T47D (cell line): Measurements from ENCODE around the gene BMP4.
A peak's percentile ranks its signal among the peaks of the same experiment; 100 is the strongest.

Source experiments
- DNase-seq, 2 experiments: peaks; one replicate each; pipeline versions ENCODE4 v3.0.0 to v3.0.0-alpha.2; 2011 to 2012; ENCODE audit warnings: low read depth in 1 of 2, low spot score in 1 of 2
- JUND ChIP-seq: IDR thresholded peaks from 2 replicates; pipeline ENCODE4 v1.6.1; 2012; ENCODE audit warnings: low read depth
- in situ Hi-C: cut with HindIII; loops from 2 replicates; pipeline ENCODE4 v1.10.0; 2016; ENCODE audit warnings: low sequenced_read_pairs, low pct_unique_long_range_greater_than_20kb

Gene BMP4

DNA sequence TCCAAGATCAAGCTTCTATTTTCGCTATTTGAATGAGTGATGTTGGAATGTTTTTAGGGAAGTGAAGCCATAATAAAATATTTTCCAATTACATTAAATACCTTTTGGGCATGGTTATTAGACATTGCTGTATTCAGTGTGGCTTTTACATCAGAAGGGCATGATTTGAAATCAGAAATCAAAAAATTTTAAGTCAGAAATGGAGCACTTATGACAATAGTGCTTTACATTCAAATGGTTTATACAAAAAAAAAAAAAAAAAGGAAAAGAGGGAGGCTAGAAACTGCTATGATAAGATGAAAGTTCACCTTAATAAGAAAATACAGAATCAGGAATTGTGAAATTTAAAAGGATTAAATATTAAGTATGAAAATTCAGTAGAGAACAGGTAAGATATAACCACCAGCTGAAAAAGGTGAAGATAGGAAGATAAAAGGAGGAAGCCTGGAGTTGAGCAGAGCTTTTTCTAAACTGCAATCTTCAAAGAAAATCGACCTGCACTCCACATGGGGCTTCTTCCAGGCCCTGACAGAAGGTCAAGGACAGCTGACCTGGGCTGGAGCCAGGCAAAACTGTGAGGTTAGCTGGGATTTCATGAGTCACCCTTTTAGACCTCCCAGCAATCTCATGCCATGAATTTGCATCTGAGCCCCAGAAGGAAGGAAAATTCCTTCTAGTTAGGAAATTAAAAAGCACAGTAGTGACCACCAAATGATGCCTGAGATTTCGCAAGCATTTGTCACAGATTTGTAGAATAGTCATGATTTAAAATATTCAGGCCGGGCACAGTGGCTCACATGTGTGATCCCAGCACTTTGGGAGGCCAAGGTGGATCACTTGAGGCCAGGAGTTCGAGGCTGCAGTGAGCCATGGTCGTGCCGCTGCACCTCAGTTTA, 23.4 kb upstream of the BMP4 start:
- in situ Hi-C loops, result no loop called here
- TF ChIP-seq JUND, result no peak
- no peak for DNase-seq

DNA sequence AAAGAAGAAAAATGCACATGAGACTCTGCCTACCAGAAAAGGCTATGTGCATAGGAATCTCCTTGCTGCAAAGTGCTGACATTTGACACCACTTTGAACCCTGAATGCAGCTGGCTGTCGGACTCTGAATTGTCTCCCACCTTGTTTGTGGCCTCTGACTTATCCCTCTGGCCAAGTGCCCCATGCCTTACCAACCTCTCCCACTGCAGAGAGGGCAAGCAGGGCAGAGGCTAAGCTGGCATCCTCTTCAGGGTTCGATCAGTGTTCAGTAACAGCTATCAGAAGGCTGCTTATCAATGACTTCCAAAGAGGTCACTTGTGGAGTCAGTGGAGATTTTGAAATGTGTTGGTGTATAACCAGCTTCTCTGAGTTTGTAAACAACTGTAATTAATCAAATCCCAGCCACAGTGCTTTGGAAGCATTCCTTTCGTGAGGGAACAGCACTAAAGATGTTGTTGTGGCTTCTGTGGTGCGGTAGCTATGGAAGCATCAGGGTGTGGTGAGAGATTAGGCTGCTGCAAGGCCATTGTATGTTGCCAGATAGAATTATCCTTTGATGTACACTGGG, 22.6 kb upstream of the BMP4 start:
- no peak for TF ChIP-seq JUND
- in situ Hi-C loops, result no loop called here
- DNase-seq, result no peak

DNA sequence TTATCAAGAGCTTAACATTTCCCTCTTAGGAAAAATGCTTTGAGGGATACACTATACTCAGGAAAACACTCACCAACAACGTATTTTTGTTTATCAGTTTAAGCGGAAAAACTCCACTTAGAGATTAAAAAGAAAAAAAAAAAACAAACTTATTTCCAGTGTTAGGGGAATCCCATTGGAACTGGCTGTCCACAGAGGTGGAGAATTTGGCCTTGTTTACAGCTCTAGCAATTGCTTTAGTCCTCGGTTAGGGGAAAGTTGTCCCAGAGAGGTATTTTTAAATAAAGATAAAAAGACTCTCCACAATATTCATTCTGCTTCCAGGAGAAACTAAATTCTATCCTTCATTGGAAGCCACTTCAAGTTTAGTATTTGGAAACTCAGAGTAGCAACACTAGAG, 21.6 kb upstream of the BMP4 start:
- TF ChIP-seq JUND, result no peak
- in situ Hi-C loops, result no loop called here
- DNase-seq, result no peak

DNA sequence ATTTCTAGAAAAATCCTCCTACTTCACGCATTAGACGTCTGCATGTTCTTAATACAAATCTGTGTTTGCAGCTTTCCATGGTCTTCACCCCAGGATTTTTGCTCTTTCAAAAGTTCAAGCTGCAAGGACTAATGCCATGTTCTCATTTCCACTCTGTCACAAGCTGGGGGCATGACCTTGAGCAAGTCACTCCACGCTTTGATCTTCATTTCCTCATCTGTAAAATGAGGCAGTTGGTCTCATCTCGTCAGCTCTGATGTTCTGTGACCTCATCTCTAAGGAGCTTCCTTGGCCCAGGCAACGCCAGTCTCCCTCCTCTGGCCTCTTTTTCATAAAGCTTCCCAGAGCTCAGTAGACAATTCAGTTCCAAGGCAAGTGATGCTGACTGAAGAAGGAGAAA, 18.8 kb upstream of the BMP4 start:
- no peak for DNase-seq
- in situ Hi-C loops, result no loop called here
- TF ChIP-seq JUND, result no peak

DNA sequence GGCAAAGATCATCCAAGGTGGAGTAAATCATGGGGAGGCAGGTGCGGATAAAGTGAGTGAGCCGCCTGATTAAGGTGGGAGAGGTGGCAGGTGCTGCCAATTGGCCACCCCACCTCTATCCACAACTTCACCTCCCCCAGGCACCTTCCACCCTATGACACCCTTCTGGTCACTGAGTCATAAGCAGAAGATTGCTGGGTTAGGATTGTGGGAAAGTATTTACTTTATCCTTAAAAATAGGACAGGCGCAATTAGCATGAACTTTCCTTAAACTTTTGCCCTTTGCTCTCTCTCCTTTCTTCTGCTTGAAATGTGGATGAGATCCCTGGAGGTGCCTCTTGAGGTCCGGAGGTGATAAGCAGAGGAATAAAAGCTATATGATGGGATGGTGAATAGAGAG, 14.9 kb upstream of the BMP4 start:
- DNase-seq, result no peak
- no peak for TF ChIP-seq JUND
- in situ Hi-C loops, result no loop called here

DNA sequence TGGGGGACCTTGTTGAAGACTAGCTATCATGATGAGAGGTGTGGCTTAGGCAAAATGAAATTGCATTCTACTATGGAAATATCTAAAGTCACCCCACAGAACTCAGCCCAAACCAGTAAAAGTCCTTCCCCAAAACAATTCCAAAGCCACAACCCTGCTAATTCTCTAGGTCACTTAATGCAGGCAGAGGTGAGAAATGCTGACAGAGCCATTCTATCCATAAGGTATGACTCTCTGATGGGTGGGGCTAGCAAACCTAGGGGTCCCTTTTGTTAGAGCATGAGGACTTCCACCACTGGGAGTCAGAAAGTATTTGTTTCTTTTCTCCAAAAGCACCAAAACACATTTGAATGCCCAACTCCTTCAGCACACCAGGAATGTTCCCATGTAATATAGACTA, 12.7 kb upstream of the BMP4 start:
- in situ Hi-C loops, result no loop called here
- no peak for DNase-seq
- TF ChIP-seq JUND, result no peak

DNA sequence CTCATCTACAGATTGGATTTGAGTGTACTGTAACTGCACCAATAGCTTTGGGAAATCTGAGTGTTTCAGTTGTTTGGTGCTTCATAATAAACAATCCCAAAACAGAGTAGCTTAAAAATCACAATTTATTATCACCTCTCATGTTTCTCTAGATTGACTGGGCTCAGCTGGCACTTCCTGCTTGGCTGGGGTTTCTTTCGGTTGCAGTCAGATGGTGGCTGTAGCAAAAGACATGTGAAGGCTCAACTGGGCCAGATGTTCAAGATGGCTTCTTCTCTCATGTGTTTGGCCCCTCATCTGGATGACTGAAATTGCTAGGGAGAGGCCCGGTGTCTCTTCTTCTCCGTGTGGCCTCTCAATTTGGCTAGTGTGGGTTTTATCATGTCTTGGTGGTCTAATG, 12.1 kb upstream of the BMP4 start:
- TF ChIP-seq JUND, result no peak
- DNase-seq, result no peak
- in situ Hi-C loops, result no loop called here

DNA sequence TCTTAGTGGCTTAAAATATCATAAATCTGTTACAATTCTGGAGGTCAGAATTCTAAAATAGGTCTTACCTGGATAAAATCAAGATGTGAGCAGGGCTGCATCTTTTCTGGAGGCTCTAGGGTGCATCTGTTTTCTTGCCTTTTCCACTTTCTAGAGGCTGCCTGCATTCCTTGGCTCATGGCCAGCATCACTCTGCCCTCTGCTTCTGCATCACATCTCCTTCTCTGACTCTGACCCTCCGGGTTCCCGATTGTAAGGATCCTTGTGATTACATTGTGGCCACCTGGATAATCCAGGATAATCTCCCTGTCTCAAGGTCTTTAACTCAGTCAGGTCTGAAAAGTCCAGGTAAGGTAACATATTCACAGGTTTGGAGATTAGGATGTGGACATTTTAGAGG, 11.0 kb upstream of the BMP4 start:
- in situ Hi-C loops, result no loop called here
- peak in 1 of 2 experiments; percentile 18 for DNase-seq
- TF ChIP-seq JUND, result no peak

DNA sequence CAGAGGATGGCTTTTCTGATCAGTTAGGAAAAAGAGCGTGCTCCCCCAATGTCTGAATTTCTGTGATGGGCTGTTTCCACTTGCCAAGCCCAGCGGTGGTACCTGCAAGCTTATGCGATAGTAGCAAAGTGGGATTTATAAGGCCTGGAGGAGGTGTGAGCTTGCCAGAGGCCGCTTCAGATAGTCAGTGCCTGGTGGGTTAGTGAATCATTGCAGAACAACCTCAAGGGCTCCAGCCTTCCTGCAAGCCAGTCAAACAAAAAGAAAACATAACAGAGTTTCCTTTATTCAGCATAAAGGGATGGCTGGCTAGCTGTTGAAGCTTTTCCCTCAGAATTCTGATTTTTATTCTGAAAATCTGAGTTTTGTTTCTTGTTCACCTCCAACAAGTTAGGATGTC, 7.6 kb upstream of the BMP4 start:
- in situ Hi-C loops, result no loop called here
- no peak for DNase-seq
- TF ChIP-seq JUND, result no peak

DNA sequence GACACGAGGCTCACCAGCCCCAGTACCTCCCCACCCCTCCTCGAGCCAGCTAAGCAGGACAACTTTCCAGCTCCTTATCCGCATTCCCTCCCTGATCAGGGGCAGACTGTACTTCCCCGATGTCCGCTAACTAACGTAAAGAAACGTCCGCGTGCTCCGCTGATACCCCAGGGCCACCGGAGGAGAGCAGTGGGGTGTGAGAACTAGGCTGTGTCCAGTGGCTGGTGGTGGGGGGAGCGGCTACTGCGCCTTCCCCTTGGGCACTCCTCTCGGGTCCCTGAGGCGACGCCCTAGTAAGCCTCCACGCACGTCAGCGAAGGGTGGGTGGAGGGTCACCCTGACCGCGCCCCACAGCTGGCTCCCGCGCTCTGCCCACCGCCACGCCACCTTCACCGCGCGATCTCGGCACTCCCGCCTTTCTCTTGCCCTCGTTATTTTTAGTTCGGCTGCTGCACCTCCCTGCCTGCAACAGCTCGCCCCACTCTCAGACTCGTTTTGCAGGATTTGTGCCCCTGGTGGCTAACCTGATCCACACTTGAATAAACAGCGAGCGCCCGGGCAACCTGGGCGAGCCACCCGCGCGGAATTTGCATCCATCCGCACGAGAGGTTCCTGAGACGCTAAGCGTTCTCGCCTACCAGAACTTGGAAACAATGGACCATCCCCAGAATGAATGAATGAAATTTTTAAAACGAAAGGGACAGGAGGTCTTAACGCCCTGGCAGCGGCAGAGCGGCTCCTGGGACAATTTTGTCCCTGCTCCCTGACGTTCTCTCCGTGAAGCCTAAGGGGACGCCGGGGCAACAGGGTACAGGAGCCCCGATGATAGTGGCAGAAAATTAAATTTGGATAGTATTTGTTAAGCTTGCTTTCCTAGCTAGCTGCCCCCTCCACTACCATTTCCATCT, 6.9 kb upstream of the BMP4 start:
- peak; percentile 72 to 96 for DNase-seq
- in situ Hi-C loops, result no loop called here
- no peak for TF ChIP-seq JUND

DNA sequence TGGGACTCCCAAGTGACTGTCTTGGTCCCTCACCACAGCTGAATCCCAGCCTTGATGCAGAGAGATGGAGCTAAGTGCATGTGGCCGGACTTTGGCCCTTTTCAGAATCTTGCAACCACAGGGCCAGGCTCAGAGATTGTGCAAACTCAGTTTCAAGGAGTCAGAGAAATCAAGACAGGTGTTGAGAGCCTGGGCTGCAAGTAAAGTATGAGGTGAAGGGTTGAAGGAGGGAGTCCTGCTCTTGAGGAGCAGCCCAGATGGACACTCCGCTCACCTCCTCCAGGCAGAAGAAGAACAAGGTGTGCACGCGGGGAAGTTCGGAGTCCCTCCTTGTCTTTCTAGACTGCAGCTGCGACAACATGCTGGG, 6.3 kb upstream of the BMP4 start:
- no peak for TF ChIP-seq JUND
- no peak for DNase-seq
- in situ Hi-C loops, result no loop called here

DNA sequence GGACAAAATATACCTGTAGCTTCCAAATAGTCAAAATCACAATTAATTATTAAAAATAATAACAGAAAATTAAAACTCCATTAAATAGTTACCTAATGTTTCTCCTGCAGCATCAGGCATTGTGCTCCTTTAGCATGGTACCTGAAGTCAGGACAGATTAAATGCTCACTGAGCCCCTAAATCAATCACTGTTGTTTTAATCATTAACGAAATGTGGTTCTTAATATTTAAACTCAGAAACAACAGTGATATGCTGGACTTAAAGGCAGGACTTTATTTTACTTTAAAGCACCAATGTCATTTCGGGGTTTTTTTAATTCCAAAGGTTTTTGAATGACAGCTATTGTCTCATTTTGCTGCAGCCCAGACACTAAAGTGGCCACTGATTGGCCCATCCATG, 2.0 kb upstream of the BMP4 start:
- no peak for DNase-seq
- in situ Hi-C loops, result no loop called here
- TF ChIP-seq JUND, result no peak

DNA sequence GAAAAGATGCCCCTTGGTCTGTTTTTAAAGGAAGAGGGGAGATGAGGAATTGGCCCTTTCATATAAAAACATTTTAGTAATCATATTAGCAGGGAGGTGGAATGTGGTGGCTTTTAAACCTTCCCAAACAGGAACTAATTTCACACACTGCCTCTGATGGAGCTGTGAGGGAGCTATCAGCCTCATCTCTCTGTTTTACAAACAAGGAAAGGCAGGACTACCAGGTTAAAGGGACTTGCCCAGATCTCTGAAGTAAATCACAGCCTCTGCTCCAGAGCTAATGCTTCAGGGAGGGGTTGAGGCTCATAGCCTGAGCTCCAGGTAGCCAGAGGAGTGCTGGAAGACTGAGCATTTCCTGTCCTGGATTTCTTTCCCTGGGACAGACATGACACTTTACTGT, 1.1 kb upstream of the BMP4 start:
- DNase-seq, result peak in 1 of 2 experiments; percentile 55
- in situ Hi-C loops, result no loop called here
- no peak for TF ChIP-seq JUND
